GM19452 (cell line): ENCODE data around the gene ATF2.
"Not testable (repeated sequence)": the region's sequence is repeated elsewhere in the genome, so short reads cannot be mapped to it uniquely, and the experiment has no call there.

Experiments
- ATAC-seq: cut with Tn5 transposase; IDR thresholded peaks from one replicate; pipeline ENCODE4 v1.9.1; 2021; ENCODE audit not compliant: unreplicated experiment

The ATF2 gene

GRCh38 chr2:175103191-175103590 is 64.8 kb downstream of the ATF2 start:
- no peak for ATAC-seq

GRCh38 chr2:175101514-175101913 is 66.5 kb downstream of the ATF2 start:
- ATAC-seq, result no peak

- no peak for ATAC-seq
These were observed 70.7 kb downstream of the ATF2 start for GRCh38 chr2:175097297-175097696.

- not testable (repeated sequence) for ATAC-seq
These were observed 83.9 kb downstream of the ATF2 start for GRCh38 chr2:175084117-175084516.

- ATAC-seq, result no peak
These were observed 87.5 kb downstream of the ATF2 start for GRCh38 chr2:175080479-175080878.

GRCh38 chr2:175076272-175076671 is 91.7 kb downstream of the ATF2 start:
- ATAC-seq, result no peak

- ATAC-seq, result no peak
These were observed 93.5 kb downstream of the ATF2 start for GRCh38 chr2:175074478-175074877.

GRCh38 chr2:175068534-175068933 is 99.5 kb downstream of the ATF2 start:
- ATAC-seq, result no peak

- no peak for ATAC-seq
These were observed 101.6 kb downstream of the ATF2 start for GRCh38 chr2:175066411-175066810.

GRCh38 chr2:175064797-175065196 is 103.2 kb downstream of the ATF2 start:
- no peak for ATAC-seq

- no peak for ATAC-seq
These were observed 104.3 kb downstream of the ATF2 start for GRCh38 chr2:175063741-175064140.

- no peak for ATAC-seq
These were observed 105.0 kb downstream of the ATF2 start for GRCh38 chr2:175062787-175063585.

- no peak for ATAC-seq
These were observed 110.8 kb downstream of the ATF2 start for GRCh38 chr2:175057078-175057685.

GRCh38 chr2:175055993-175056392 is 112.0 kb downstream of the ATF2 start:
- no peak for ATAC-seq

- no peak for ATAC-seq
These were observed 113.7 kb downstream of the ATF2 start for GRCh38 chr2:175054340-175054739.

GRCh38 chr2:175049661-175050060 is 118.3 kb downstream of the ATF2 start:
- no peak for ATAC-seq

GRCh38 chr2:175048275-175048674 is 119.7 kb downstream of the ATF2 start:
- no peak for ATAC-seq

- no peak for ATAC-seq
These were observed 128.5 kb downstream of the ATF2 start for GRCh38 chr2:175039490-175039889.

GRCh38 chr2:175039031-175039430 is 129.0 kb downstream of the ATF2 start:
- ATAC-seq, result no peak

- ATAC-seq, result no peak
These were observed 130.1 kb downstream of the ATF2 start for GRCh38 chr2:175037941-175038340.

- ATAC-seq, result no peak
These were observed 131.4 kb downstream of the ATF2 start for GRCh38 chr2:175036582-175037018.

- no peak for ATAC-seq
These were observed 132.2 kb downstream of the ATF2 start for GRCh38 chr2:175035806-175036205.

GRCh38 chr2:175034716-175035115 is 133.3 kb downstream of the ATF2 start:
- no peak for ATAC-seq
